HUDEP-2 (cell line): ENCODE data around the gene KREMEN1.
A peak's percentile ranks its signal among the peaks of the same experiment; 100 is the strongest.

Experiments used
- DNase-seq, 76 experiments: peaks; one replicate each; lab custom pipeline; 2025; ENCODE audit not compliant: unreplicated experiment in 76 of 76; lab: John Stamatoyannopoulos, UW

KREMEN1 gene

GRCh38 chr22:29146091-29146560 lies 73.3 kb downstream of the KREMEN1 start:
- no peak for DNase-seq

- DNase-seq = no peak
Observed at GRCh38 chr22:29146771-29147170, 73.9 kb downstream of the KREMEN1 start.

GRCh38 chr22:29147331-29147899 lies 74.6 kb downstream of the KREMEN1 start:
- no peak for DNase-seq

- no peak for DNase-seq
Observed at GRCh38 chr22:29148036-29148435, 75.2 kb downstream of the KREMEN1 start.

GRCh38 chr22:29148826-29149225 lies 76.0 kb downstream of the KREMEN1 start:
- no peak for DNase-seq

- no peak for DNase-seq
Observed at GRCh38 chr22:29149841-29150555, 77.2 kb downstream of the KREMEN1 start.

- no peak for DNase-seq
Observed at GRCh38 chr22:29150701-29151100, 77.9 kb downstream of the KREMEN1 start.

- DNase-seq = no peak
Observed at GRCh38 chr22:29151316-29151715, 78.5 kb downstream of the KREMEN1 start.

GRCh38 chr22:29152045-29152953 lies 79.5 kb downstream of the KREMEN1 start:
- peak in 2 of 76 experiments; percentile 4 to 18 for DNase-seq

- DNase-seq = peak in 35 of 76 experiments; percentile 2 to 70 (median 25)
Observed at GRCh38 chr22:29152954-29153719, 80.3 kb downstream of the KREMEN1 start.

GRCh38 chr22:29154364-29155048 lies 81.7 kb downstream of the KREMEN1 start:
- DNase-seq = peak in 69 of 76 experiments; percentile 21 to 87 (median 69)

- DNase-seq = no peak
Observed at GRCh38 chr22:29155966-29156365, 83.1 kb downstream of the KREMEN1 start.

- peak in 41 of 76 experiments; percentile 5 to 60 (median 30) for DNase-seq
Observed at GRCh38 chr22:29156507-29156906, 83.7 kb downstream of the KREMEN1 start.

- peak in 1 of 76 experiments; percentile 15 for DNase-seq
Observed at GRCh38 chr22:29157759-29158535, 85.1 kb downstream of the KREMEN1 start.

- DNase-seq = no peak
Observed at GRCh38 chr22:29158546-29158945, 85.7 kb downstream of the KREMEN1 start.

GRCh38 chr22:29163808-29164207 lies 91.0 kb downstream of the KREMEN1 start:
- DNase-seq = no peak

GRCh38 chr22:29165321-29166060 lies 92.7 kb downstream of the KREMEN1 start:
- peak in 64 of 76 experiments; percentile 17 to 74 (median 47) for DNase-seq

GRCh38 chr22:29166180-29166579 lies 93.3 kb downstream of the KREMEN1 start:
- no peak for DNase-seq
